GM06990 (cell line): ENCODE data around the gene VEGFD.

ENCODE experiments used
- DNase-seq: peaks from one replicate; pipeline ENCODE4 v3.0.0-alpha.2; 2011; ENCODE audit not compliant: insufficient read length; ENCODE audit errors: extremely low read depth
- H3K27me3 ChIP-seq: replicated peaks from 2 replicates; pipeline ENCODE4 v1.6.0; 2011; ENCODE audit warnings: low read length; ENCODE audit not compliant: control insufficient read depth, insufficient read depth
- H3K36me3 ChIP-seq: 2 replicates; pipeline ENCODE4 v1.5.1; 2011; ENCODE audit warnings: low read length; ENCODE audit not compliant: control insufficient read depth, insufficient read depth
- H3K4me3 ChIP-seq: replicated peaks from 2 replicates; pipeline ENCODE4 v1.5.1; 2011; ENCODE audit warnings: low read depth, mild to moderate bottlenecking, control low read depth, low read length
- TF ChIP-seq, protein P1 (sequence below): IDR thresholded peaks from 2 replicates; pipeline ENCODE4 v1.5.1; 2011; ENCODE audit warnings: low read length, control low read depth, mild to moderate bottlenecking, inconsistent platforms; ENCODE audit not compliant: insufficient read depth, poor library complexity, severe bottlenecking

Gene VEGFD

DNA sequence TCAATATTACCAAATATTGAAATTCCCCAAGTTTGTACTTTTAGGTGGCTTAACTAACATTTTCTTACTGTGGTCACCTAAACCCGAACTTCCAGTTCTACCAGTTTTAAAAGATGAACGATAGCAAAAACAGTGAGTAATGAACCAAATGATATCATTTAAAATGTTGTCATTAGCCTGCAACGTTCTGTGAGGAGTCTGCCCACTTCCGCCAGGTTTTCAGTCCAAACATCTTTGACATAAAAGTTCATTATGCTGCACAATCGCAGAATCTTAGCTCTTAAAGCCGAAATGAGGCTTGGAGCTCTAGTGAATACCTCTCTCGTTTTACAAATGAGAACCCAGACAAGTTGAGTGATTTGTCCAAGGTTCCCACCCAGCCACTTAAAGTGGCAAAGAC is 49.7 kb downstream of the VEGFD start:
- H3K27me3 ChIP-seq, result no peaks in the 10 kb centered on the region

DNA sequence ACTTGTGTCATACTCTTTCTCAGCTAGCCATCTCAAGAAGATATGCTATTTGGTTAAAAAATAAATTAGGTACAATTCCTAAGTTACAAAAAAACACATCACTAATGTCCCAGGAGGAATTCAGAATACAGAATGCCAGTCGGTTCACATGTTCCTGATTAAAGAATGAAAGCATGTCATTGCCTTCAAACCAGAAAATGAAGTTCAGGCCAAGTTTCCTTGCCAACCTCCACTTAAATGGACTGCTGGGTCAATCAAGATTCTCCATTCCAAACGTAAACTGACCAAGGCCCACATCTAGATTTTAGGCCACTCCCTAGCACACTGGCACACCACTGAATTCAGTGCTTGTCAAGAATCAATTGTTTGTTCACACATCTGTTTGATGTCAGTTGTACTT is 55.4 kb downstream of the VEGFD start:
- Histone ChIP-seq H3K4me3 (no peak overlapping the region), H3K27me3 (no peaks in the 10 kb centered on the region), H3K36me3 (no peaks in the 10 kb centered on the region)
- TF ChIP-seq, protein P1, sequence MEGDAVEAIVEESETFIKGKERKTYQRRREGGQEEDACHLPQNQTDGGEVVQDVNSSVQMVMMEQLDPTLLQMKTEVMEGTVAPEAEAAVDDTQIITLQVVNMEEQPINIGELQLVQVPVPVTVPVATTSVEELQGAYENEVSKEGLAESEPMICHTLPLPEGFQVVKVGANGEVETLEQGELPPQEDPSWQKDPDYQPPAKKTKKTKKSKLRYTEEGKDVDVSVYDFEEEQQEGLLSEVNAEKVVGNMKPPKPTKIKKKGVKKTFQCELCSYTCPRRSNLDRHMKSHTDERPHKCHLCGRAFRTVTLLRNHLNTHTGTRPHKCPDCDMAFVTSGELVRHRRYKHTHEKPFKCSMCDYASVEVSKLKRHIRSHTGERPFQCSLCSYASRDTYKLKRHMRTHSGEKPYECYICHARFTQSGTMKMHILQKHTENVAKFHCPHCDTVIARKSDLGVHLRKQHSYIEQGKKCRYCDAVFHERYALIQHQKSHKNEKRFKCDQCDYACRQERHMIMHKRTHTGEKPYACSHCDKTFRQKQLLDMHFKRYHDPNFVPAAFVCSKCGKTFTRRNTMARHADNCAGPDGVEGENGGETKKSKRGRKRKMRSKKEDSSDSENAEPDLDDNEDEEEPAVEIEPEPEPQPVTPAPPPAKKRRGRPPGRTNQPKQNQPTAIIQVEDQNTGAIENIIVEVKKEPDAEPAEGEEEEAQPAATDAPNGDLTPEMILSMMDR, result no peak
- DNase-seq, result no peak

More for the DNA sequence above, 49.7 kb downstream of the VEGFD start:
- H3K4me3 ChIP-seq, result peak overlapping the region; percentile 70
- TF ChIP-seq, protein P1, result no peak
- H3K36me3 ChIP-seq, result no peaks in the 10 kb centered on the region
- DNase-seq, result no peak

DNA sequence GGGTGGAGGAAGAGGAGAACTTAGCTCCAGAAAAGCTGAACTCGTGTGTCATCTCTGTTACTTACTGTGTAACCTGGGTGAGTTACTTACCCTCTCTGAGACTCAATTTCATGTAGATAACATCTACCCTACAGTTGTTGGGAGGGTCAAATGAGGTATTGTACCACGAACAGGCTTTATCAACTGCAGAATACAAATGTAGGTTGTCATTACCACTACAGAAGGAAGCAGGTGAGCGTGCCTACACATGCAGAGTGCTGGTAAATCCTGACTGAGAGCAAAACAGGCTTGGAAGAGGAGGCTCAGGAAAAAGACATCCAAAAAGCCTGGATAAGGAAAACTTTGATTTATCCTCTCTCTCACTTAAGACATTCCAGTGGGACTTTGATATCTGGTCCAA is 56.1 kb downstream of the VEGFD start:
- DNase-seq, result no peak
- Histone ChIP-seq H3K36me3 (no peaks in the 10 kb centered on the region), H3K27me3 (no peaks in the 10 kb centered on the region), H3K4me3 (no peak overlapping the region)
- TF ChIP-seq, protein P1, result no peak

DNA sequence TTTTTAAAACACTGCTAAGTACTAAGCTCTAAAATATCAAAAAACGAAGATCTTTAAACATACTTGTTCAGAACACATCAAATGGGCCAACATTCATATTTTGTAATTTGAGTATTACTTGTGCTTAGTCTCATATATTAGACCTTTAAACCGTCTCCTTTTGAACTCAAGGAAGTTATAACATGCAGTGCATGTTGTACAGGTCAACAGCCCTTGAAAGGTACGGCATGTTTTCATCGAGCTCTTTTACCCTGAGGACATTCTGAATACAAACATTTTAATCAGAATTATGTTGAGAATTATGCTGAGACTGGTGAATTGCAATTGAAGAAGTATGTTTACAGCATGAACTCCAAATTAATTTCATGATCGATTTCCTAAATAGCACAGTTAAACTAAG is 61.7 kb downstream of the VEGFD start:
- DNase-seq, result no peak
- TF ChIP-seq, protein P1, result no peak
- H3K4me3 ChIP-seq, result no peak overlapping the region
- no peaks in the 10 kb centered on the region; the same call in none of the 2 replicates for H3K36me3 ChIP-seq
- H3K27me3 ChIP-seq, result no peaks in the 10 kb centered on the region

DNA sequence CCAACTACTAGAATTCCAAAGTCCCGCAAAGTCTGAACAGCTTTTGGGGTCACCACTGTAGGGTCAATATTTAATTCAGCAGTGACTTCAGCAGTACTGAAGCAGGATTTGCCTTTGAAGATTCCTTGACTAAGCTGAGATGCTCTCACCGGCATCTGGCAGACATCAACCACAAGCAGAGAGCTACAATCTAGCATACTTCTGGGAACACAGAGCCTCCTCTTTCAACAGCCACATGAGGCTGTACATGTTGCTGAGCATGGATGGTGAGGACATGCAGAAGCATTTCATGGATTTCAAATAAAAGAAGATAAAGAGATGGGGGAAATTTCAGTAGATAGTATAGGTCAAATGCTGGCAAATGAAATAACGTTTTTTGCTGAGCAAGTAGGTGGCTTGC is 62.1 kb downstream of the VEGFD start:
- Histone ChIP-seq H3K4me3 (no peak overlapping the region), H3K36me3 (no peaks in the 10 kb centered on the region; the same call in none of the 2 replicates), H3K27me3 (no peaks in the 10 kb centered on the region)
- TF ChIP-seq, protein P1, result no peak
- DNase-seq, result no peak

DNA sequence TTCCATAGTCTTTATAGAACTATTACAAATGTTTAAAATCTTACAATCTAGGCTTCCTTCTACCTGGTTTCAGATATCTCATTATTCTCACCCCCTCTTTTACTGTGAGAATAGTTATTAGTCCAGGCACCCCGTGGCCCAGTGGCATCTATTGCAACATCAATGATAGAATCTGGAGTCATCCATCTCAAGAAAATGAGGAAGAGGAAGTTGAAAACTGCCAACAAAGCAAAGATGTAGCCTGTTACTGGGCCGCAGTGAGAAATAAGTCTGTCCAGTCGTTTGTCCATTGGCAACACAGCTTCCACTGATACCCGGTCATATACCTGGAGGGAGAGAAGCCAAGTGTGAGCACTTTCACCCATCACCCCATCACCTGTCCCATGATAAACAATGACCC is 62.8 kb downstream of the VEGFD start:
- H3K4me3 ChIP-seq, result no peak overlapping the region
- DNase-seq, result no peak
- TF ChIP-seq, protein P1, result no peak

More for the DNA sequence above, 62.8 kb downstream of the VEGFD start:
- H3K36me3 ChIP-seq, result no peaks in the 10 kb centered on the region; the same call in none of the 2 replicates
- H3K27me3 ChIP-seq, result no peaks in the 10 kb centered on the region
